Activated naive CD4-positive, alpha-beta T cell treated with anti-CD3 and anti-CD28 coated beads for 36 hours (primary cell): ENCODE measurements around the gene TROAP. TPM values are rescaled to one million over a fixed set of nuclear protein-coding genes. Genes with fewer than 3 reads are reported as not detected.
"Not testable (repeated sequence)": the region's sequence is repeated elsewhere in the genome, so short reads cannot be mapped to it uniquely, and the experiment has no call there.

ENCODE experiments used
- CTCF ChIA-PET: fragments of 350-600 bp; sonication (Branson Sonifier 250); formaldehyde crosslinking; loops from one replicate; lab custom pipeline; 2021; ENCODE audit warnings: antibody characterized with exemption; lab: Charles Lee
- DNase-seq: peaks from one replicate; pipeline ENCODE4 v3.0.0-alpha.2; 2020
- H3K27ac Mint-ChIP-seq: one replicate; pipeline ENCODE4 v1.8.0; 2021; ENCODE audit warnings: mild to moderate bottlenecking, mixed read lengths
- H3K27me3 Mint-ChIP-seq: one replicate; pipeline ENCODE4 v1.8.0; 2021; ENCODE audit warnings: low read depth, mixed read lengths
- H3K36me3 Mint-ChIP-seq: one replicate; pipeline ENCODE4 v1.8.0; 2021; ENCODE audit warnings: low read depth, mixed read lengths
- H3K4me1 Mint-ChIP-seq: one replicate; pipeline ENCODE4 v1.8.0; 2021; ENCODE audit warnings: low read depth, mixed read lengths
- H3K4me3 Mint-ChIP-seq: one replicate; pipeline ENCODE4 v1.8.0; 2021; ENCODE audit warnings: mild to moderate bottlenecking, moderate library complexity, mixed read lengths
- H3K9me3 Mint-ChIP-seq: one replicate; pipeline ENCODE4 v1.8.0; 2021; ENCODE audit warnings: mixed read lengths
- intact Hi-C: fragments of 100-400 bp; cut with micrococcal nuclease; formaldehyde crosslinking; loops from one replicate; pipeline ENCODE4 v1.15.1; 2023
- total RNA-seq, 2 experiments: library from RNA; stranded (reverse); gene quantifications; one replicate each; pipeline ENCODE4 v1.2.3, GENCODE V29; 2021

Gene TROAP
- total RNA-seq, 2 experiments from 2014 or later, result 67.4 to 68.8 TPM

GRCh38 chr12:49366096-49366651, 43.1 kb downstream of the TROAP start:
- Mint-ChIP-seq H3K4me1 (peaks cover 23% of the 10 kb centered on the region), H3K4me3 (peak overlapping the region; percentile 95), H3K9me3 (no peaks in the 10 kb centered on the region), H3K27me3 (no peaks in the 10 kb centered on the region), H3K36me3 (peaks cover 1% of the 10 kb centered on the region), H3K27ac (peak overlapping the region; percentile 95)
- CTCF ChIA-PET, result interaction anchor here (0.7 to 2.6 kb wide), 9 partner anchors 8 to 170 kb away, joined by 3 to 16 read pairs (median 5); partner anchors contain the start of gene C1QL4
- peak; percentile 21 for DNase-seq
- intact Hi-C loops, result loop anchor here (1.0 to 5.0 kb wide), 7 partner anchors 19 to 461 kb away; partner anchors contain the start of genes DNAJC22, NCKAP5L, PRPF40B and TUBA1C

GRCh38 chr12:49366652-49367380, 43.8 kb downstream of the TROAP start:
- Mint-ChIP-seq H3K36me3 (peaks cover 1% of the 10 kb centered on the region), H3K27ac (peak overlapping the region; percentile 95), H3K4me1 (peaks cover 23% of the 10 kb centered on the region), H3K4me3 (peak overlapping the region; percentile 95), H3K27me3 (no peaks in the 10 kb centered on the region), H3K9me3 (no peaks in the 10 kb centered on the region)
- peak; percentile 90 for DNase-seq
- intact Hi-C loops, result loop anchor here (1.0 to 5.0 kb wide), 8 partner anchors 20 to 460 kb away; partner anchors contain the start of genes DNAJC22, NCKAP5L, PRPF40B and TUBA1C
- CTCF ChIA-PET, result interaction anchor here (0.7 to 2.6 kb wide), 10 partner anchors 9 to 170 kb away, joined by 3 to 16 read pairs (median 5); partner anchors contain the start of gene C1QL4

GRCh38 chr12:49367381-49368239, 44.6 kb downstream of the TROAP start, which contains the start of gene SPATS2:
SPATS2 (plus strand) TSS chr12:49367462; CDS start chr12:49461013, 93,551 bp downstream.
- intact Hi-C loops, result loop anchor here (1.0 to 5.0 kb wide), 7 partner anchors 21 to 460 kb away; partner anchors contain the start of genes DNAJC22, NCKAP5L and PRPF40B

GRCh38 chr12:49368240-49368600, 45.2 kb downstream of the TROAP start:
- H3K27me3 Mint-ChIP-seq, result no peaks in the 10 kb centered on the region
- peak overlapping the region; percentile 95 for H3K4me3 Mint-ChIP-seq
- CTCF ChIA-PET, result interaction anchor here (1.8 kb wide), 1 partner anchor 26 kb away, joined by 5 read pairs; no protein-coding TSS in a partner anchor
- peaks cover 2% of the 10 kb centered on the region for H3K36me3 Mint-ChIP-seq
- intact Hi-C loops, result loop anchor here (5.0 kb wide), 3 partner anchors 84 to 459 kb away; partner anchors contain the start of gene NCKAP5L
- H3K4me1 Mint-ChIP-seq, result peaks cover 23% of the 10 kb centered on the region
- no peaks in the 10 kb centered on the region for H3K9me3 Mint-ChIP-seq
- no peak overlapping the region for H3K27ac Mint-ChIP-seq
- no peak for DNase-seq

More at GRCh38 chr12:49367381-49368239, 44.6 kb downstream of the TROAP start, which contains the start of gene SPATS2:
- Mint-ChIP-seq H3K36me3 (peaks cover 1% of the 10 kb centered on the region), H3K4me1 (peaks cover 23% of the 10 kb centered on the region), H3K27ac (peak within 1 kb of the TSS; percentile 95), H3K9me3 (no peaks in the 10 kb centered on the region), H3K27me3 (no peaks in the 10 kb centered on the region), H3K4me3 (peak within 1 kb of the TSS; percentile 95)
- CTCF ChIA-PET, result interaction anchor here (0.7 to 2.6 kb wide), 7 partner anchors 10 to 147 kb away, joined by 3 to 16 read pairs (median 5); no protein-coding TSS in a partner anchor
- DNase-seq, result peak; percentile 91

GRCh38 chr12:49369411-49370145, 46.5 kb downstream of the TROAP start:
- Mint-ChIP-seq H3K9me3 (no peaks in the 10 kb centered on the region), H3K27ac (no peak overlapping the region)

GRCh38 chr12:49370539-49370938, 47.5 kb downstream of the TROAP start:
- intact Hi-C loops, result no loop called here
- peaks cover 23% of the 10 kb centered on the region for H3K4me1 Mint-ChIP-seq
- no peak overlapping the region for H3K27ac Mint-ChIP-seq
- no peak overlapping the region for H3K4me3 Mint-ChIP-seq
- peaks cover 3% of the 10 kb centered on the region for H3K36me3 Mint-ChIP-seq
- no peak for DNase-seq
- CTCF ChIA-PET, result interaction anchor here (2.1 kb wide), 1 partner anchor 12 kb away, joined by 13 read pairs; no protein-coding TSS in a partner anchor
- no peaks in the 10 kb centered on the region for H3K9me3 Mint-ChIP-seq
- H3K27me3 Mint-ChIP-seq, result no peaks in the 10 kb centered on the region

More at GRCh38 chr12:49369411-49370145, 46.5 kb downstream of the TROAP start:
- peak; percentile 55 for DNase-seq
- peaks cover 23% of the 10 kb centered on the region for H3K4me1 Mint-ChIP-seq
- no peak overlapping the region for H3K4me3 Mint-ChIP-seq
- H3K27me3 Mint-ChIP-seq, result no peaks in the 10 kb centered on the region
- peaks cover 3% of the 10 kb centered on the region for H3K36me3 Mint-ChIP-seq
- CTCF ChIA-PET, result interaction anchor here (0.7 to 2.1 kb wide), 4 partner anchors 11 to 143 kb away, joined by 3 to 13 read pairs (median 3); no protein-coding TSS in a partner anchor
- intact Hi-C loops, result loop anchor here (5.0 kb wide), 3 partner anchors 83 to 458 kb away; partner anchors contain the start of gene NCKAP5L

GRCh38 chr12:49375406-49375805, 52.4 kb downstream of the TROAP start:
- CTCF ChIA-PET, result interaction anchor here (1.2 kb wide), 2 partner anchors 17 to 139 kb away, joined by 3 read pairs; no protein-coding TSS in a partner anchor
- DNase-seq, result no peak
- Mint-ChIP-seq H3K27ac (no peak overlapping the region), H3K4me1 (no peaks in the 10 kb centered on the region), H3K36me3 (peaks cover 2% of the 10 kb centered on the region), H3K9me3 (no peaks in the 10 kb centered on the region), H3K4me3 (no peak overlapping the region), H3K27me3 (no peaks in the 10 kb centered on the region)
- intact Hi-C loops, result no loop called here

- peaks cover 2% of the 10 kb centered on the region for H3K36me3 Mint-ChIP-seq
- H3K4me1 Mint-ChIP-seq, result no peaks in the 10 kb centered on the region
- CTCF ChIA-PET, result interaction anchor here (1.0 to 1.4 kb wide), 3 partner anchors 12 to 124 kb away, joined by 3 to 4 read pairs (median 3); no protein-coding TSS in a partner anchor
- no peaks in the 10 kb centered on the region for H3K9me3 Mint-ChIP-seq
- H3K4me3 Mint-ChIP-seq, result no peak overlapping the region
- H3K27ac Mint-ChIP-seq, result no peak overlapping the region
- intact Hi-C loops, result no loop called here
- DNase-seq, result no peak
- no peaks in the 10 kb centered on the region for H3K27me3 Mint-ChIP-seq
Measured at GRCh38 chr12:49377386-49377785, 54.3 kb downstream of the TROAP start.

- intact Hi-C loops, H3K36me3 Mint-ChIP-seq, H3K27ac Mint-ChIP-seq, DNase-seq, H3K27me3 Mint-ChIP-seq, H3K9me3 Mint-ChIP-seq, H3K4me1 Mint-ChIP-seq, H3K4me3 Mint-ChIP-seq: not testable (repeated sequence)
- CTCF ChIA-PET, result interaction anchor here (0.6 kb wide), 1 partner anchor 103 kb away, joined by 3 read pairs; no protein-coding TSS in a partner anchor
Measured at GRCh38 chr12:49380184-49380583, 57.1 kb downstream of the TROAP start.
